HFF-Myc (cell line): ENCODE results near the gene ABCA4.

Experiments
- DNase-seq: peaks from one replicate; pipeline ENCODE4 v3.0.0-alpha.2; 2011; ENCODE audit warnings: low read depth; ENCODE audit errors: extremely low read depth
- H3K4me3 ChIP-seq: replicated peaks from 2 replicates; pipeline ENCODE4 v1.5.1; 2011; ENCODE audit warnings: low read depth, mild to moderate bottlenecking, control low read depth, low read length
- CTCF ChIP-seq: IDR thresholded peaks from 2 replicates; pipeline ENCODE4 v1.5.1; 2012; ENCODE audit warnings: mild to moderate bottlenecking, low read depth, low read length, control low read depth; ENCODE audit errors: missing control alignments

ABCA4 gene

GRCh38 chr1:93965888-93966287 lies 155.1 kb downstream of the ABCA4 start:
- no peak overlapping the region for H3K4me3 ChIP-seq
- DNase-seq, result no peak
- TF ChIP-seq CTCF, result no peak

DNA sequence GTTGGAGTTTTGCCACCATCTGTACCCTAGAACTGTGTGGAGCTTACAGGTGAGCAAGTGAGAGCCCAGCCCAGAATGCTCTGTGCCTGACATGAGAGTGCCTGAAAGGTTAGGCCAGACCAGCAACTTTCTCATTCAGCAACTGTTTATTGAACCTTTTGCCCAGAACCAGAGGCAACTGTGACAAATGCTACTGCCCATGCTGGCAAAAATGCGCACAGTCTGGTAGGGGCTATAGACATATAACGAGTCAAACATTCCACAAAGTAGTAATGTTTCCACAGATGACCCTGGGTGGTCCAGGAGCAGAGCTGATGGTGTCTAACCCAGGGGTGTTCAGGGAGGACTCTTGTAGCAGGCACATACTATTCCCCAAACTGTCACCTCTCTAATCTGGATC lies 155.7 kb downstream of the ABCA4 start:
- TF ChIP-seq CTCF, result no peak
- no peak for DNase-seq

GRCh38 chr1:93964777-93965200 lies 156.2 kb downstream of the ABCA4 start:
- no peak overlapping the region for H3K4me3 ChIP-seq
- no peak for DNase-seq
- no peak for TF ChIP-seq CTCF

More for the DNA sequence above, 155.7 kb downstream of the ABCA4 start:
- H3K4me3 ChIP-seq, result no peak overlapping the region

DNA sequence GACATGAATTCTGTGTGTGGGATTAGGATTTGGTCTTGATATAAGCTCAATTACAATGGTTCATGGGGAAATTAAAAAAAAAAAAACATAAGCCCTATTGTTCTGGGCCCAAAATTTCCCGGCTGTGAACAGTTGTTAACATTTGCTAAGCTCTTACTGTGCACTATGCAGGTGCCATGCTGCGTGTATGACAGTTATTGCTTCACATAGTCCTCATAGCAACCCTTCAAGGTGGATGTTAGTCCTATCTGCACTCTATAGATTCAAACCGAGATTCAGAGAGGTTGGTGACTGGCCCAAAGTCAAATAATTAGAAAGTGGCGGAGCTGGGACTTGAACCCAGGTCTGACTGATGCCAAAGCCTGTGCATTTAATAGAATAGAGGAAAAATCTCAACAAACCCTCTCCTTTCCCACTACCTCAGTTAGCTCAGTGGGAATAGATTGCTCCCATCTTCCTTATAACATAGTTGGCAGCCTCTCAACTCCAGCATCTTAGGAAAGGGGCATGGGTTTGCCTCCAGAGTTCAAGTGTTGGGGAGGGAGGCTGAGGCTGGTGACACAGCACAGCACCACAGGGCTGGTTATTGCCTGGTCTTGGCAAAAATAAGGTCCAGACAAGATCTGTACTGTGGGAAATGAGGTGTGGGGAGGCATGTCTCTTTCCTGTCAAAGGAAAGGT lies 156.7 kb downstream of the ABCA4 start:
- no peak overlapping the region for H3K4me3 ChIP-seq
- DNase-seq, result no peak
- TF ChIP-seq CTCF, result no peak

DNA sequence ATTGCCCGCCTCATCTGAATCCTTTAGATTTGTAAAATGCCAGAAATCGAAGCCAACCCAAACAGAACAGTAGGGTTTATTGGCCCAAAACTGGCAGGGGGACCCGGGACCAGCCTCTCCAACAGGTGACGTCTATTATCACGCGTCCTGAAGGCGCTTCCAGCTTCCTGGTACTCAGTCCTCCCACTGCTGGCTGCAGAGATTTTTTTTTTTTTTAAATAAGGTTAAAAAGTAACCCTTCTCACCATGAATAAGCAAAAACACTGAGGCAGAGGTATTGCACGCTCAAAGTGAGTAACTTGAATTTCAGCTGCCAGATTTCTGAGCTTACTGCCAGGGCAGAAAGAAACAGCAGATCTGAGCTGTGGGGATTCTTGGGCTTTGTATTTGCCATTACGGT lies 157.4 kb downstream of the ABCA4 start:
- no peak overlapping the region for H3K4me3 ChIP-seq
- no peak for DNase-seq
- no peak for TF ChIP-seq CTCF

- TF ChIP-seq CTCF, result no peak
Observed at GRCh38 chr1:93961906-93962305, 159.0 kb downstream of the ABCA4 start.

DNA sequence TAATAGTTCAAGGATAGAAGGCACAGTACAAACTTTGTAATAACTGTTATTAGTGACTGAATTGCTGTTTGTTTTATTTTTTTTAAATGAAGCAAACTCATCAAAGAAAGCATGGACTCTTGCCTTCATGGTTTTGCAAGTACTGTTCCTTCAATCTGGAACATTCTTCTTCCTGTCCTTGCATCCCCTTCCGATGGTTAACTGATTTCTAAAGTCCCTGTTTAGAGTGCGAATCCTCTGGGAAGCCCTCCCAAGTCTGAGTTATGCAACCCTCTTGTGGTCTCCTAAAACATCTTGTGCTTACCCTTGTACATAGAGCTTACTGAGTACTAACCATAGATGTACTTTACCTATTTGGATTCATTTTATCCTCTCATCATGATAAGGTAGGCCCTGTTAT lies 159.5 kb downstream of the ABCA4 start:
- no peak overlapping the region for H3K4me3 ChIP-seq
- DNase-seq, result no peak
- no peak for TF ChIP-seq CTCF

More at GRCh38 chr1:93961906-93962305, 159.0 kb downstream of the ABCA4 start:
- no peak overlapping the region for H3K4me3 ChIP-seq
- DNase-seq, result no peak
